GM12892 (cell line): ENCODE data around the gene TCF4.

Experiments used
- POLR2A ChIP-seq: IDR thresholded peaks from 2 replicates; pipeline ENCODE4 v1.6.1; 2011; ENCODE audit warnings: low read depth, low read length, control low read depth
- POLR2AphosphoS5 ChIP-seq: IDR thresholded peaks from 2 replicates; pipeline ENCODE4 v1.6.1; 2011; ENCODE audit warnings: low read depth, low read length, control low read depth

DNA sequence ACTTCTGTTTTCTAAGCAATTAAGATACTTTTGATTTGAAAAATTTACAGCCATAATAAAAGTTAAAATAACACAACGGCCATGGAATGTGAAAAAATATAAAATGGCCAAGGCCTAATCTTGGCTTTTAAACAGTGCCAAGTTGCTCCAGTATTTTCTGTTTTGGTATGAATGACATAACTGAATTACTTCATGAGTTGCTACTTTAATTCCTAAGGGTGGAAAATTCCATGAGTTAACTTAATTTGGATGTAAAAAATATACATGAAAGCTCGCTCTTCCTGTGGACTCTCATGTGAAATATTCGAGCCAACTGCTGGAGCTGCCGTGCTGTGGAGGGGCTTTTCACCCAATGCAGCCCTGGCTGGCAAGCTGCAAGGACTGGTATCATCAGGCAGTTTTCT lies 342.8 kb downstream of the TCF4 start:
- TF ChIP-seq POLR2A, result no peak
- TF ChIP-seq POLR2AphosphoS5, result no peak
